ENCODE measurements around the gene CPLX1.

DNA sequence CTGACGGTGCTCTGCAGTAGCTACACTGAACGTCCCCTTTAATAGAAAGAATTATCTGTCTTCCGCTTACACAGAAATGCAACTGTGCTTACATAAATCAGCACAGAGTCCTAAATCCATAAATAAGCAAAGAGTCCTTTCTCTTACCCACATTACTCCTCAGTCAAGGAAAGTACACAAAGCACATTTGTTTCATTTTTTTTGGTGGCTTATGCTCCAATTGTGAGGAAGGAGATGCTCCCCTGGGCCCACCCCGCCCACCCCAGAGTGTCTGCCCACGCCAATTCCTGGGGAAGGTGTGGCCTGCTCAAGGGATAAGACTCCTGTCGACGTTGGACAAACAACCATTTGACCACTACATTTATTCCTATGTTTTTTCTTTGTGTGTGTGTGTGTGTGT is 53.8 kb downstream of the CPLX1 start:
- TF ChIP-seq, protein P1, sequence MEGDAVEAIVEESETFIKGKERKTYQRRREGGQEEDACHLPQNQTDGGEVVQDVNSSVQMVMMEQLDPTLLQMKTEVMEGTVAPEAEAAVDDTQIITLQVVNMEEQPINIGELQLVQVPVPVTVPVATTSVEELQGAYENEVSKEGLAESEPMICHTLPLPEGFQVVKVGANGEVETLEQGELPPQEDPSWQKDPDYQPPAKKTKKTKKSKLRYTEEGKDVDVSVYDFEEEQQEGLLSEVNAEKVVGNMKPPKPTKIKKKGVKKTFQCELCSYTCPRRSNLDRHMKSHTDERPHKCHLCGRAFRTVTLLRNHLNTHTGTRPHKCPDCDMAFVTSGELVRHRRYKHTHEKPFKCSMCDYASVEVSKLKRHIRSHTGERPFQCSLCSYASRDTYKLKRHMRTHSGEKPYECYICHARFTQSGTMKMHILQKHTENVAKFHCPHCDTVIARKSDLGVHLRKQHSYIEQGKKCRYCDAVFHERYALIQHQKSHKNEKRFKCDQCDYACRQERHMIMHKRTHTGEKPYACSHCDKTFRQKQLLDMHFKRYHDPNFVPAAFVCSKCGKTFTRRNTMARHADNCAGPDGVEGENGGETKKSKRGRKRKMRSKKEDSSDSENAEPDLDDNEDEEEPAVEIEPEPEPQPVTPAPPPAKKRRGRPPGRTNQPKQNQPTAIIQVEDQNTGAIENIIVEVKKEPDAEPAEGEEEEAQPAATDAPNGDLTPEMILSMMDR (IDR thresholded peaks at IDR 0.05), result no peak
- TF ChIP-seq POLR2A (IDR thresholded peaks at IDR 0.05), result no peak

Measured in testis (tissue), 2 donors.